Measurements from ENCODE around the gene MEF2C.

The MEF2C gene

GRCh38 chr5:88691230-88691582, 191.8 kb downstream of the MEF2C start:
- H3K9me3 Mint-ChIP-seq = no peaks in the 10 kb centered on the region
- ATAC-seq (replicated peaks) (no peak), DNase-seq (no peak)
- peak overlapping the region; percentile 30 to 57 for H3K27ac Mint-ChIP-seq
- peaks cover 10 to 12% of the 10 kb centered on the region in 2 donors for H3K4me1 Mint-ChIP-seq (ENCODE audit: low read depth in 2 of 2)
- H3K27me3 Mint-ChIP-seq = peaks cover 96 to 100% of the 10 kb centered on the region in 2 donors
- peak overlapping the region; percentile 49 to 50 for H3K4me3 Mint-ChIP-seq
- peaks cover 22% of the 10 kb centered on the region for H3K36me3 Mint-ChIP-seq (ENCODE audit: insufficient read depth)

GRCh38 chr5:88690409-88691229, 192.4 kb downstream of the MEF2C start:
- Mint-ChIP-seq H3K9me3 (no peaks in the 10 kb centered on the region), H3K36me3 (ENCODE audit: insufficient read depth) (peaks cover 26% of the 10 kb centered on the region)
- peak; percentile 58 to 62 (median 60) for DNase-seq

GRCh38 chr5:88689668-88690408, 193.1 kb downstream of the MEF2C start:
- H3K4me1 Mint-ChIP-seq (ENCODE audit: low read depth in 2 of 2) = peaks cover 10 to 12% of the 10 kb centered on the region in 2 donors
- no peaks in the 10 kb centered on the region for H3K9me3 Mint-ChIP-seq
- ATAC-seq (replicated peaks) (no peak), DNase-seq (no peak)
- peaks cover 97 to 100% of the 10 kb centered on the region in 2 donors for H3K27me3 Mint-ChIP-seq
- H3K27ac Mint-ChIP-seq = peak overlapping the region; percentile 30 to 57
- no peak overlapping the region for H3K4me3 Mint-ChIP-seq
- peaks cover 33% of the 10 kb centered on the region for H3K36me3 Mint-ChIP-seq (ENCODE audit: insufficient read depth)

More at GRCh38 chr5:88690409-88691229, 192.4 kb downstream of the MEF2C start:
- ATAC-seq (replicated peaks) = peak; percentile 93
- Mint-ChIP-seq H3K27me3 (peaks cover 96 to 100% of the 10 kb centered on the region in 2 donors), H3K4me1 (ENCODE audit: low read depth in 2 of 2) (peaks cover 10 to 12% of the 10 kb centered on the region in 2 donors), H3K4me3 (peak overlapping the region; percentile 49 to 50), H3K27ac (peak overlapping the region; percentile 30 to 57)

DNA sequence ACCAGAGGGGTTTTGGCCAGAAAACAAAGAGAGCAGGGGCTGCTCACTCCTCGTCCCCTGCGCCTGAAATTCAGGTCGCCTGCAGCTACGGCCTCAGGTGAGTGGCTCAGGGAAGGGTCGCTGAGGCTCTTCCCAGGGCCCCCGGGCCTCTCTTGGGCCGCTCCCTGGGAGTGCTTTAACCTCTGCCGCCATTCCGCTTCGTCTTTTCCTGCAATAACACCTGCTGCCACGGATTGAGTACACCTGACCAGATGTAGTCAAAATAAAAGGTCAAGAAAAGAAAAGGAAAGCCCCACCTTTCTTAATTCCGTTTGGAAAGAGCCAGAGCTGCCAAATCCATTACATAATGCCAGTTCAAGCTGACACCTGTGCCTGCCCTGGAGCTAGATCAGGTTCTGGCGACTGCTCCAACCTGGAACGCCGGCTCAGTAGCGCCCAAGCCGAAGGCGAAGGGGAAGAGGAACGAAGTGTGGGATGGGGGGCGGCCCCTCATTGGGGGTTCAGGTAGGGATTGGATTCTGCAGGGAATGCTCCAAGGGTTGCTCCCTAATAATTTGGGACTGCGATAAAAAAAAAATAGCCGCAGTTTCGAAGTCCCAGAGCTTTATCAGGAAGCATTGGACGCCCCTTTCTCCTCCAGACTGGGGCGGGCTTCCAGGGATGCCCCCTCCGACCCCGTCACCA, 193.9 kb downstream of the MEF2C start:
- Mint-ChIP-seq H3K9me3 (no peaks in the 10 kb centered on the region), H3K27ac (no peak overlapping the region), H3K36me3 (ENCODE audit: insufficient read depth) (peaks cover 37% of the 10 kb centered on the region), H3K27me3 (peaks cover 98 to 100% of the 10 kb centered on the region in 2 donors), H3K4me1 (ENCODE audit: low read depth in 2 of 2) (peaks cover 10 to 12% of the 10 kb centered on the region in 2 donors), H3K4me3 (peak overlapping the region in 1 of 2 donors; percentile 38)
- no peak for ATAC-seq (replicated peaks)
- no peak for DNase-seq

DNA sequence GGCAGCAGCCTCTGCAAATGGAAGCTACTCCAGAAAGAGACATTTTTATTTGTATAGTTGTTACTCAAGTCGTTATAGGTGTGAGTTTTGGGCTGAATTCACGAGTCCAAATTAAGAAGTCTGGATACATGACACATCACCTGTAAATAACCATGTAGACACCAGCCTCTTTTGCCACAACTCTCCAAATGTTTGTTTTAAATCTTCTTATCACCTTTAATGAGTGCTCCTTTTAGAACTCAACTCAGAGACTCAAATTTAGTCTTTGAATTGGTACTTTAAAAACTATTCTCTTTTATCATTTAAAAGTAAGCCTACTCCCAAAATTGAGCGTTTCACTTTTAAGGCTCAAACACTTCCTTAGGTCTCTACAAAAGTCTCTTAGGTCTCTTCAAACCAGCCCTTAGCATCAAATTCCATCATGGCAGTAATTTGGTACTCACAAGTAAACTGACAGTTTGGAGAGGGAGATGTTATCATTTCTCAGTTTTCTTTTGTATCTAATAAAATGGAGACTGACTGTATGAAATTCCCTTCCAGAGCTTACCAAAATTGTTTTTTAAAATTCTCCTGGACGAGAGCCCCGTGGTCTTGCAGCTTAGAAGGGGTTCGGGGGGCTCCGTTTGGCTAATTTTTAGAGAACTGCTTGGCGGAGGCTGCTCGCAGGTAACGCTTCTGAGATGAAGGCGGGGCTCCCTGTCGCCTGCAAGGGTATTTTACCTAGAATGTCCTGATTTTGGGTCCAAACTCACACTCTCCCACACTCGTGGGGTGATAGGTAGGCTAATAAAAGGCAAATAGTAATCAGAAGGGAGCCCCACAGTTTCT, 194.6 kb downstream of the MEF2C start:
- H3K27me3 Mint-ChIP-seq = peaks cover 98 to 100% of the 10 kb centered on the region in 2 donors
- H3K4me3 Mint-ChIP-seq = no peak overlapping the region
- ATAC-seq (replicated peaks) (no peak), DNase-seq (no peak)
- H3K27ac Mint-ChIP-seq = no peak overlapping the region
- peaks cover 38% of the 10 kb centered on the region for H3K36me3 Mint-ChIP-seq (ENCODE audit: insufficient read depth)
- H3K4me1 Mint-ChIP-seq (ENCODE audit: low read depth in 2 of 2) = peaks cover 10 to 17% of the 10 kb centered on the region in 2 donors
- H3K9me3 Mint-ChIP-seq = no peaks in the 10 kb centered on the region

- Mint-ChIP-seq H3K27me3 (peaks cover 98 to 100% of the 10 kb centered on the region in 2 donors), H3K4me3 (no peak overlapping the region), H3K4me1 (ENCODE audit: low read depth in 2 of 2) (peaks cover 10 to 17% of the 10 kb centered on the region in 2 donors), H3K27ac (no peak overlapping the region), H3K36me3 (ENCODE audit: insufficient read depth) (peaks cover 34% of the 10 kb centered on the region), H3K9me3 (no peaks in the 10 kb centered on the region)
- ATAC-seq (replicated peaks) = no peak
- DNase-seq = no peak
Observed at GRCh38 chr5:88687373-88687911, 195.5 kb downstream of the MEF2C start.

DNA sequence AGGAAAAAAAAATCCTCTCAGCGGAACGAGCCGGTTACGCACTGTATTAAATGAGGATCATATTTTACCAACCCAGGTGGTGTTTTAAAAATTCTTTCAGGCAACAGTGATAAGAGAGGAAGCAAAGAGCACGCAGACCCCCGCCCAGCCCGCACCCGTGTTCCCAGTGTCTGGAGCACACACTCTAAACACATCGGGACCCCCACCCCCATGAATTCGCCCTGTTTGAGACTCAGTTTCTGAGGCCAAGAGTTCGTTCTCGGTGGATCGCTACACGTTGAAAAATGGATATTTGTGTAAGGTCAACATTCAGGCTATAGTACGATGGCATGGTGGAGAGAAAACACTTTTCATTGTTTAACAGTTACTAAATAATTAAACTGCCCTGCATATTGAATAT, 196.3 kb downstream of the MEF2C start:
- peaks cover 30% of the 10 kb centered on the region for H3K36me3 Mint-ChIP-seq (ENCODE audit: insufficient read depth)
- peaks cover 10 to 15% of the 10 kb centered on the region in 2 donors for H3K4me1 Mint-ChIP-seq (ENCODE audit: low read depth in 2 of 2)
- H3K27ac Mint-ChIP-seq = no peak overlapping the region
- no peak overlapping the region for H3K4me3 Mint-ChIP-seq
- H3K27me3 Mint-ChIP-seq = peaks cover 94 to 95% of the 10 kb centered on the region in 2 donors
- DNase-seq (no peak), ATAC-seq (replicated peaks) (no peak)
- no peaks in the 10 kb centered on the region for H3K9me3 Mint-ChIP-seq

GRCh38 chr5:88685591-88686541, 197.1 kb downstream of the MEF2C start:
- H3K9me3 Mint-ChIP-seq = no peaks in the 10 kb centered on the region
- peaks cover 95% of the 10 kb centered on the region in 2 donors for H3K27me3 Mint-ChIP-seq
- peaks cover 4 to 11% of the 10 kb centered on the region in 2 donors for H3K4me1 Mint-ChIP-seq (ENCODE audit: low read depth in 2 of 2)
- DNase-seq (no peak), ATAC-seq (replicated peaks) (no peak)
- H3K36me3 Mint-ChIP-seq (ENCODE audit: insufficient read depth) = peaks cover 24% of the 10 kb centered on the region
- H3K4me3 Mint-ChIP-seq = no peak overlapping the region
- H3K27ac Mint-ChIP-seq = no peak overlapping the region

- Mint-ChIP-seq H3K27ac (peak overlapping the region; percentile 6 to 44), H3K4me1 (ENCODE audit: low read depth in 2 of 2) (peaks cover 0 to 10% of the 10 kb centered on the region in 2 donors), H3K36me3 (ENCODE audit: insufficient read depth) (peaks cover 38% of the 10 kb centered on the region), H3K4me3 (peak overlapping the region in 1 of 2 donors; percentile 37), H3K9me3 (no peaks in the 10 kb centered on the region), H3K27me3 (peaks cover 88 to 95% of the 10 kb centered on the region in 2 donors)
- peak; percentile 43 for ATAC-seq (replicated peaks)
- DNase-seq = no peak
Observed at GRCh38 chr5:88683506-88684135, 199.4 kb downstream of the MEF2C start.

- ATAC-seq (replicated peaks) = no peak
- no peak overlapping the region for H3K27ac Mint-ChIP-seq
- H3K4me1 Mint-ChIP-seq (ENCODE audit: low read depth in 2 of 2) = peaks cover 0 to 10% of the 10 kb centered on the region in 2 donors
- H3K36me3 Mint-ChIP-seq (ENCODE audit: insufficient read depth) = peaks cover 38% of the 10 kb centered on the region
- H3K9me3 Mint-ChIP-seq = no peaks in the 10 kb centered on the region
- peaks cover 87 to 95% of the 10 kb centered on the region in 2 donors for H3K27me3 Mint-ChIP-seq
- no peak overlapping the region for H3K4me3 Mint-ChIP-seq
- DNase-seq = no peak
Observed at GRCh38 chr5:88682881-88683361, 200.1 kb downstream of the MEF2C start.

DNA sequence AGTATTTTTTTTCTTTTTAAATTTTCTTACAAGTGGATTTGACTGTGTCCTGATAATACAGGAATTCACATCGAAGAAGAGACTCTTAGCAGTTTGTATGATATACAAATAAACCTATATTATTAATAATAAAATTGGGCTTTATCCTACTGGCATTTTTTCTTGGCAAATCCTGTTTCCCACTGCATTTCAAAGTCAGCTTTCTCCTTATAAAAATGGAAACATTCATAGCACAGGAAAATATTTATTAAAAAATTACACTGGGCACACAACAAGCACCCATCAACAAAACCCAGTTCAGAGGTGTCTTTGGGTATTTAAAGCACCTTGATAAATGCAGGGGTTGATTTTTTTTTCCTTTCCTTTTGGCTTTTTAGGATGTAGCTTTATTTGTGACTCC, 200.9 kb downstream of the MEF2C start:
- DNase-seq (no peak), ATAC-seq (replicated peaks) (no peak)
- H3K27ac Mint-ChIP-seq = no peak overlapping the region
- H3K4me3 Mint-ChIP-seq = no peak overlapping the region
- peaks cover 0 to 10% of the 10 kb centered on the region in 2 donors for H3K4me1 Mint-ChIP-seq (ENCODE audit: low read depth in 2 of 2)
- no peaks in the 10 kb centered on the region for H3K9me3 Mint-ChIP-seq
- H3K36me3 Mint-ChIP-seq (ENCODE audit: insufficient read depth) = peaks cover 38% of the 10 kb centered on the region
- peaks cover 87 to 95% of the 10 kb centered on the region in 2 donors for H3K27me3 Mint-ChIP-seq

All from effector memory CD8-positive, alpha-beta T cell (primary cell).